ENCODE measurements around the gene SLC10A7.

SLC10A7 gene

DNA sequence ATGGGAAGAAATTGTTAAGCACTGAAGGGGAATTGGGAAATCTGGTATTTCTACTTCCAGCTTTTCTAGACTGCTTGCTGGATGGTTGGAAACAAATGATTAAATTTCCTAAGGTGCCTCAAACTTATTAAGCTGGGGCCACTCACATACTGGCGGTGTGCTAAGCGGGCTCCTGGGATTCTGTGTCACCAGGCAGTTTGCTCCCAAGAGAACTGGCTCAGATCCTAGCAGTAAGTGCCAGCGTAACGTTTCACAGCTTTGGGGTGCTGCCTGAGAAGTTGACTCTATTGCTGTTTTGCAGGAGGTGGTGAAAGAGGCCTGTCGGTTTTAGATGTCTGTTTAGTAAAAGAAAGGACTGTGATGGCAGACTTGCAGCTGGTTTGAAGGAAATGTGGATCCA is 314.3 kb downstream of the SLC10A7 start:
- DNase-seq (ENCODE audit: low read depth) = no peak

All from activated T-cell treated with anti-CD3 and anti-CD28 coated beads for 48 hours (primary cell).